H1 (cell line): ENCODE measurements around the gene INSIG1. TPM values are rescaled to one million over a fixed set of nuclear protein-coding genes. Genes with fewer than 3 reads are reported as not detected.

Experiments used
- ASH2L ChIP-seq: fragments of 200-600, 300-600 bp; sonication (generic); IDR thresholded peaks from one replicate; pipeline ENCODE4 v1.7.1; 2017; ENCODE audit warnings: low read length
- HDAC2 ChIP-seq, 2 experiments: fragments of 300-600 bp in 1 of 2; sonication (generic) in 1 of 2; IDR thresholded peaks; 2 replicates each; pipeline ENCODE4 v1.6.1; 2011 to 2012; ENCODE audit warnings: low read depth in 2 of 2, low read length in 2 of 2, mild to moderate bottlenecking in 2 of 2, moderate library complexity in 2 of 2, borderline replicate concordance in 1 of 2, inconsistent platforms in 1 of 2
- KDM4A ChIP-seq: IDR thresholded peaks from one replicate; pipeline ENCODE4 v1.7.1; 2012; ENCODE audit warnings: low read depth, mild to moderate bottlenecking, moderate library complexity, low read length, inconsistent platforms; ENCODE audit not compliant: severe bottlenecking
- KDM5A ChIP-seq: fragments of 200-600 bp; IDR thresholded peaks from 2 replicates; pipeline ENCODE4 v1.7.1; 2012; ENCODE audit warnings: mild to moderate bottlenecking, low read length, inconsistent platforms, mixed read lengths
- PHF8 ChIP-seq: fragments of 200-600 bp; sonication (generic); conservative IDR thresholded peaks from 2 replicates; pipeline ENCODE4 v1.7.1; 2012; ENCODE audit warnings: low read depth, mild to moderate bottlenecking, inconsistent platforms, low read length, moderate library complexity
- SP1 ChIP-seq: IDR thresholded peaks from 2 replicates; pipeline ENCODE4 v1.6.1; 2011; ENCODE audit warnings: low read depth, low read length
- TAF7 ChIP-seq: optimal IDR thresholded peaks from 2 replicates; pipeline ENCODE3; 2011; ENCODE audit warnings: low read depth, mild to moderate bottlenecking, inconsistent platforms, low read length, moderate library complexity, borderline replicate concordance
- polyA plus RNA-seq, 7 experiments: library from polyadenylated mRNA; depleted of rRNA in 3 of 7; stranded (reverse) in 5 of 7; unstranded in 2 of 7; fragments of >200 nt in 5 of 7; fragments of 200-250 nt in 2 of 7; gene quantifications; 1 replicate in 5 of 7; 2 replicates in 1 of 7; 4 replicates in 1 of 7; pipeline versions ENCODE4 v1.2.1 to v1.2.3, GENCODE V29; 2011 to 2013; ENCODE audit warnings: missing spikeins in 2 of 7, mixed read lengths in 2 of 7
- total RNA-seq: library from RNA; stranded (reverse); fragmentation: NEBNext Ultra II Directional; extraction: Animal tissue kit (Norgen Biotek cat#: 25700); gene quantifications from 2 replicates; pipeline ENCODE4 v1.2.1, GENCODE V29; 2021
- TF ChIP-seq, protein P1 (sequence below): fragments of 300-600 bp; sonication (generic); IDR thresholded peaks from 2 replicates; pipeline ENCODE4 v1.7.1; 2012; ENCODE audit warnings: low read length, moderate library complexity, mild to moderate bottlenecking, inconsistent platforms; ENCODE audit not compliant: insufficient replicate concordance
- TF ChIP-seq, protein P2 (sequence below): IDR thresholded peaks from 2 replicates; pipeline ENCODE4 v1.6.1; 2012; ENCODE audit warnings: inconsistent platforms

The INSIG1 gene
- total and polyA plus RNA-seq, 2 of the 8 experiments (the other 6 are each of a cell fraction or from before 2014, with no cell fraction given), result 40.0 to 58.4 TPM

DNA sequence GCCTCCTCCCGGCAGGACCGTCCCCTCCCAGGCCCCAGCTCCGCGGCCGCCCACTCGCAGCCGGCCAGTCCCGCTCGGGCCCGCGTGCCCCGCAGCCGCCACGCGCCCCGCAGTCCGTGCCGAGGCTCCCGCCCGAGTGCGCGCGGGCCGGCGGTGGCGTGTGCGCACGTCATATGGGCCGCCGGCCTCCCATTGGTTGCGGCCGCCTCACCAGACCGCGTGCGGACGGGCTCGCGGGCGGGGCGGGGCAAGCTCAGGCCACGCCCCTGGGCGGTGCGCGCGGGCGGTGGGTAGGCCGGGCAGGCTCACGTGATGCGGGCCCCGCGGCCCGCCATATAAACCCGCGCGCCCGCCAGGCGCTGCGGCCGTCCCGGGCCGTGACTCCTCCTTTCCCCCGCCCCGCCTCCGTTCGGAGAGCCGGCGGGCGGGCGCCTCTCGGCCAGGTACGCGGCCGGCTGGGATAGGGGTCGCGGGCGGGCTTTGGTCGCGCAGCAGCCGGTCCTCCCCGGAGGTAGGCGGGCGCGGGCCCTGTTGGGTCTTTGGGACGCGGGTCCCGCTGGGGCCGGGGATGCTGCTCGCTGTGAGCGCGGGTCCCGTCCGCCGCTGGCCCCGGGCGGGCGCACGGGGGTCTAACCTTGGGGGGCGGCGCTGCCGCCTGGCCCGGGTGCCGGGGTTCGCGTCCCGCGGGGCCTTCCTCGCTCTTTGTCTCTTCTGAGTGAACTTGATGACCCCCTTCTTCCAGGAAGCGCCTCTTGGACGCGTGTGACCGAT is at the start of gene INSIG1 (continued):
- TF ChIP-seq, protein P1, sequence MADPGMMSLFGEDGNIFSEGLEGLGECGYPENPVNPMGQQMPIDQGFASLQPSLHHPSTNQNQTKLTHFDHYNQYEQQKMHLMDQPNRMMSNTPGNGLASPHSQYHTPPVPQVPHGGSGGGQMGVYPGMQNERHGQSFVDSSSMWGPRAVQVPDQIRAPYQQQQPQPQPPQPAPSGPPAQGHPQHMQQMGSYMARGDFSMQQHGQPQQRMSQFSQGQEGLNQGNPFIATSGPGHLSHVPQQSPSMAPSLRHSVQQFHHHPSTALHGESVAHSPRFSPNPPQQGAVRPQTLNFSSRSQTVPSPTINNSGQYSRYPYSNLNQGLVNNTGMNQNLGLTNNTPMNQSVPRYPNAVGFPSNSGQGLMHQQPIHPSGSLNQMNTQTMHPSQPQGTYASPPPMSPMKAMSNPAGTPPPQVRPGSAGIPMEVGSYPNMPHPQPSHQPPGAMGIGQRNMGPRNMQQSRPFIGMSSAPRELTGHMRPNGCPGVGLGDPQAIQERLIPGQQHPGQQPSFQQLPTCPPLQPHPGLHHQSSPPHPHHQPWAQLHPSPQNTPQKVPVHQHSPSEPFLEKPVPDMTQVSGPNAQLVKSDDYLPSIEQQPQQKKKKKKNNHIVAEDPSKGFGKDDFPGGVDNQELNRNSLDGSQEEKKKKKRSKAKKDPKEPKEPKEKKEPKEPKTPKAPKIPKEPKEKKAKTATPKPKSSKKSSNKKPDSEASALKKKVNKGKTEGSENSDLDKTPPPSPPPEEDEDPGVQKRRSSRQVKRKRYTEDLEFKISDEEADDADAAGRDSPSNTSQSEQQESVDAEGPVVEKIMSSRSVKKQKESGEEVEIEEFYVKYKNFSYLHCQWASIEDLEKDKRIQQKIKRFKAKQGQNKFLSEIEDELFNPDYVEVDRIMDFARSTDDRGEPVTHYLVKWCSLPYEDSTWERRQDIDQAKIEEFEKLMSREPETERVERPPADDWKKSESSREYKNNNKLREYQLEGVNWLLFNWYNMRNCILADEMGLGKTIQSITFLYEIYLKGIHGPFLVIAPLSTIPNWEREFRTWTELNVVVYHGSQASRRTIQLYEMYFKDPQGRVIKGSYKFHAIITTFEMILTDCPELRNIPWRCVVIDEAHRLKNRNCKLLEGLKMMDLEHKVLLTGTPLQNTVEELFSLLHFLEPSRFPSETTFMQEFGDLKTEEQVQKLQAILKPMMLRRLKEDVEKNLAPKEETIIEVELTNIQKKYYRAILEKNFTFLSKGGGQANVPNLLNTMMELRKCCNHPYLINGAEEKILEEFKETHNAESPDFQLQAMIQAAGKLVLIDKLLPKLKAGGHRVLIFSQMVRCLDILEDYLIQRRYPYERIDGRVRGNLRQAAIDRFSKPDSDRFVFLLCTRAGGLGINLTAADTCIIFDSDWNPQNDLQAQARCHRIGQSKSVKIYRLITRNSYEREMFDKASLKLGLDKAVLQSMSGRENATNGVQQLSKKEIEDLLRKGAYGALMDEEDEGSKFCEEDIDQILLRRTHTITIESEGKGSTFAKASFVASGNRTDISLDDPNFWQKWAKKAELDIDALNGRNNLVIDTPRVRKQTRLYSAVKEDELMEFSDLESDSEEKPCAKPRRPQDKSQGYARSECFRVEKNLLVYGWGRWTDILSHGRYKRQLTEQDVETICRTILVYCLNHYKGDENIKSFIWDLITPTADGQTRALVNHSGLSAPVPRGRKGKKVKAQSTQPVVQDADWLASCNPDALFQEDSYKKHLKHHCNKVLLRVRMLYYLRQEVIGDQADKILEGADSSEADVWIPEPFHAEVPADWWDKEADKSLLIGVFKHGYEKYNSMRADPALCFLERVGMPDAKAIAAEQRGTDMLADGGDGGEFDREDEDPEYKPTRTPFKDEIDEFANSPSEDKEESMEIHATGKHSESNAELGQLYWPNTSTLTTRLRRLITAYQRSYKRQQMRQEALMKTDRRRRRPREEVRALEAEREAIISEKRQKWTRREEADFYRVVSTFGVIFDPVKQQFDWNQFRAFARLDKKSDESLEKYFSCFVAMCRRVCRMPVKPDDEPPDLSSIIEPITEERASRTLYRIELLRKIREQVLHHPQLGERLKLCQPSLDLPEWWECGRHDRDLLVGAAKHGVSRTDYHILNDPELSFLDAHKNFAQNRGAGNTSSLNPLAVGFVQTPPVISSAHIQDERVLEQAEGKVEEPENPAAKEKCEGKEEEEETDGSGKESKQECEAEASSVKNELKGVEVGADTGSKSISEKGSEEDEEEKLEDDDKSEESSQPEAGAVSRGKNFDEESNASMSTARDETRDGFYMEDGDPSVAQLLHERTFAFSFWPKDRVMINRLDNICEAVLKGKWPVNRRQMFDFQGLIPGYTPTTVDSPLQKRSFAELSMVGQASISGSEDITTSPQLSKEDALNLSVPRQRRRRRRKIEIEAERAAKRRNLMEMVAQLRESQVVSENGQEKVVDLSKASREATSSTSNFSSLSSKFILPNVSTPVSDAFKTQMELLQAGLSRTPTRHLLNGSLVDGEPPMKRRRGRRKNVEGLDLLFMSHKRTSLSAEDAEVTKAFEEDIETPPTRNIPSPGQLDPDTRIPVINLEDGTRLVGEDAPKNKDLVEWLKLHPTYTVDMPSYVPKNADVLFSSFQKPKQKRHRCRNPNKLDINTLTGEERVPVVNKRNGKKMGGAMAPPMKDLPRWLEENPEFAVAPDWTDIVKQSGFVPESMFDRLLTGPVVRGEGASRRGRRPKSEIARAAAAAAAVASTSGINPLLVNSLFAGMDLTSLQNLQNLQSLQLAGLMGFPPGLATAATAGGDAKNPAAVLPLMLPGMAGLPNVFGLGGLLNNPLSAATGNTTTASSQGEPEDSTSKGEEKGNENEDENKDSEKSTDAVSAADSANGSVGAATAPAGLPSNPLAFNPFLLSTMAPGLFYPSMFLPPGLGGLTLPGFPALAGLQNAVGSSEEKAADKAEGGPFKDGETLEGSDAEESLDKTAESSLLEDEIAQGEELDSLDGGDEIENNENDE, result no peak
- TF ChIP-seq TAF7, result peak; percentile 61
- TF ChIP-seq ASH2L, result no peak
- TF ChIP-seq PHF8, result peak; percentile 57
- TF ChIP-seq, protein P2, sequence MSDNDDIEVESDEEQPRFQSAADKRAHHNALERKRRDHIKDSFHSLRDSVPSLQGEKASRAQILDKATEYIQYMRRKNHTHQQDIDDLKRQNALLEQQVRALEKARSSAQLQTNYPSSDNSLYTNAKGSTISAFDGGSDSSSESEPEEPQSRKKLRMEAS, result peak; percentile 82
- TF ChIP-seq KDM5A, result no peak
- TF ChIP-seq KDM4A, result peak; percentile 95
- 0 out of 2 replicates have a peak, but pooled peaks have one; percentile 38 for TF ChIP-seq SP1
- TF ChIP-seq HDAC2 (IDR thresholded peaks at IDR 0.05; ENCODE audit: borderline replicate concordance in 1 of 2, low read depth in 2 of 2, low read length in 2 of 2), result peak in 1 of 2 experiments; percentile 67; a peak in 2 of 4 replicates
